ENCODE measurements around the gene HSH2D. TPM values are rescaled to one million over a fixed set of nuclear protein-coding genes. Genes with fewer than 3 reads are reported as not detected.

Gene HSH2D
- total and polyA plus RNA-seq, 2 of the 13 experiments (the other 11 are each of a cell fraction or from before 2014, with no cell fraction given): 0.69 to 3.2 TPM

DNA sequence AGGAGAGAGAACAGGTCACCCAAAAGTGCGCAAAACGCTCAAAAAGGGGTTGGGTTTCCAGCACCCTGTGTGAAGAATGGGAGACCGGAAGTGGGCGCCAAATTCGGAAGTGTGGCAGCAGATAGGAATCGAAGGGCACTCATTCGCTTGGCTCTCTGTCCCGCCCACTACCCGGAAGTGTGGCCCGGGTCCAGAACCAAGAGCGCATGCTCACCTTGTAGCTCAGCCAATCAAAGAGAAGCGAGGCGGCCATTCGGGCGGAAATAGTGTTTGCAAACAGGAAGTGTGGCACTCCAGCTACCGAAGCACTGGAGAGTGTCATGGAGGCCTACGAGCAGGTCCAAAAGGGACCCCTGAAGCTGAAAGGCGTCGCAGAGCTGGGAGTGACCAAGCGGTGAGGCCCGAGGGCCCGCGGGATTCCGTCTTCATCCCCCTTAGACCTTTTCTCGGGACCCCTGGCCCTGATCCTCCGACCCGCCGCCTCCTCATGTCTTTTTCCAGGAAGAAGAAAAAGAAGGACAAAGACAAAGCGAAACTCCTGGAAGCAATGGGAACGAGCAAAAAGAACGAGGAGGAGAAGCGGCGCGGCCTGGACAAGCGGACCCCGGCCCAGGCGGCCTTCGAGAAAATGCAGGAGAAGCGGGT lies 41.8 kb downstream of the HSH2D start, which contains the start of gene FAM32A (continued):
- TF ChIP-seq, protein P1, sequence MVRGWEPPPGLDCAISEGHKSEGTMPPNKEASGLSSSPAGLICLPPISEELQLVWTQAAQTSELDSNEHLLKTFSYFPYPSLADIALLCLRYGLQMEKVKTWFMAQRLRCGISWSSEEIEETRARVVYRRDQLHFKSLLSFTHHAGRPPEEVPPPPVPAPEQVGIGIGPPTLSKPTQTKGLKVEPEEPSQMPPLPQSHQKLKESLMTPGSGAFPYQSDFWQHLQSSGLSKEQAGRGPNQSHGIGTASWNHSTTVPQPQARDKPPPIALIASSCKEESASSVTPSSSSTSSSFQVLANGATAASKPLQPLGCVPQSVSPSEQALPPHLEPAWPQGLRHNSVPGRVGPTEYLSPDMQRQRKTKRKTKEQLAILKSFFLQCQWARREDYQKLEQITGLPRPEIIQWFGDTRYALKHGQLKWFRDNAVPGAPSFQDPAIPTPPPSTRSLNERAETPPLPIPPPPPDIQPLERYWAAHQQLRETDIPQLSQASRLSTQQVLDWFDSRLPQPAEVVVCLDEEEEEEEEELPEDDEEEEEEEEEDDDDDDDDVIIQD (CRISPR knock-in tag; IDR thresholded peaks at IDR 0.05; ENCODE audit: low read depth): peak; percentile 18; the same call in 1 of the 2 replicates
- TF ChIP-seq, protein P2, sequence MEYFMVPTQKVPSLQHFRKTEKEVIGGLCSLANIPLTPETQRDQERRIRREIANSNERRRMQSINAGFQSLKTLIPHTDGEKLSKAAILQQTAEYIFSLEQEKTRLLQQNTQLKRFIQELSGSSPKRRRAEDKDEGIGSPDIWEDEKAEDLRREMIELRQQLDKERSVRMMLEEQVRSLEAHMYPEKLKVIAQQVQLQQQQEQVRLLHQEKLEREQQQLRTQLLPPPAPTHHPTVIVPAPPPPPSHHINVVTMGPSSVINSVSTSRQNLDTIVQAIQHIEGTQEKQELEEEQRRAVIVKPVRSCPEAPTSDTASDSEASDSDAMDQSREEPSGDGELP (IDR thresholded peaks at IDR 0.05; ENCODE audit: borderline replicate concordance, low read depth): no peak
- TF ChIP-seq ZNF446 (CRISPR knock-in tag; IDR thresholded peaks at IDR 0.05): no peak
- TF ChIP-seq, protein P3, sequence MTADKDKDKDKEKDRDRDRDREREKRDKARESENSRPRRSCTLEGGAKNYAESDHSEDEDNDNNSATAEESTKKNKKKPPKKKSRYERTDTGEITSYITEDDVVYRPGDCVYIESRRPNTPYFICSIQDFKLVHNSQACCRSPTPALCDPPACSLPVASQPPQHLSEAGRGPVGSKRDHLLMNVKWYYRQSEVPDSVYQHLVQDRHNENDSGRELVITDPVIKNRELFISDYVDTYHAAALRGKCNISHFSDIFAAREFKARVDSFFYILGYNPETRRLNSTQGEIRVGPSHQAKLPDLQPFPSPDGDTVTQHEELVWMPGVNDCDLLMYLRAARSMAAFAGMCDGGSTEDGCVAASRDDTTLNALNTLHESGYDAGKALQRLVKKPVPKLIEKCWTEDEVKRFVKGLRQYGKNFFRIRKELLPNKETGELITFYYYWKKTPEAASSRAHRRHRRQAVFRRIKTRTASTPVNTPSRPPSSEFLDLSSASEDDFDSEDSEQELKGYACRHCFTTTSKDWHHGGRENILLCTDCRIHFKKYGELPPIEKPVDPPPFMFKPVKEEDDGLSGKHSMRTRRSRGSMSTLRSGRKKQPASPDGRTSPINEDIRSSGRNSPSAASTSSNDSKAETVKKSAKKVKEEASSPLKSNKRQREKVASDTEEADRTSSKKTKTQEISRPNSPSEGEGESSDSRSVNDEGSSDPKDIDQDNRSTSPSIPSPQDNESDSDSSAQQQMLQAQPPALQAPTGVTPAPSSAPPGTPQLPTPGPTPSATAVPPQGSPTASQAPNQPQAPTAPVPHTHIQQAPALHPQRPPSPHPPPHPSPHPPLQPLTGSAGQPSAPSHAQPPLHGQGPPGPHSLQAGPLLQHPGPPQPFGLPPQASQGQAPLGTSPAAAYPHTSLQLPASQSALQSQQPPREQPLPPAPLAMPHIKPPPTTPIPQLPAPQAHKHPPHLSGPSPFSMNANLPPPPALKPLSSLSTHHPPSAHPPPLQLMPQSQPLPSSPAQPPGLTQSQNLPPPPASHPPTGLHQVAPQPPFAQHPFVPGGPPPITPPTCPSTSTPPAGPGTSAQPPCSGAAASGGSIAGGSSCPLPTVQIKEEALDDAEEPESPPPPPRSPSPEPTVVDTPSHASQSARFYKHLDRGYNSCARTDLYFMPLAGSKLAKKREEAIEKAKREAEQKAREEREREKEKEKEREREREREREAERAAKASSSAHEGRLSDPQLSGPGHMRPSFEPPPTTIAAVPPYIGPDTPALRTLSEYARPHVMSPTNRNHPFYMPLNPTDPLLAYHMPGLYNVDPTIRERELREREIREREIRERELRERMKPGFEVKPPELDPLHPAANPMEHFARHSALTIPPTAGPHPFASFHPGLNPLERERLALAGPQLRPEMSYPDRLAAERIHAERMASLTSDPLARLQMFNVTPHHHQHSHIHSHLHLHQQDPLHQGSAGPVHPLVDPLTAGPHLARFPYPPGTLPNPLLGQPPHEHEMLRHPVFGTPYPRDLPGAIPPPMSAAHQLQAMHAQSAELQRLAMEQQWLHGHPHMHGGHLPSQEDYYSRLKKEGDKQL (CRISPR knock-in tag; IDR thresholded peaks at IDR 0.05; ENCODE audit: low read depth): no peak
- TF ChIP-seq, protein P4, sequence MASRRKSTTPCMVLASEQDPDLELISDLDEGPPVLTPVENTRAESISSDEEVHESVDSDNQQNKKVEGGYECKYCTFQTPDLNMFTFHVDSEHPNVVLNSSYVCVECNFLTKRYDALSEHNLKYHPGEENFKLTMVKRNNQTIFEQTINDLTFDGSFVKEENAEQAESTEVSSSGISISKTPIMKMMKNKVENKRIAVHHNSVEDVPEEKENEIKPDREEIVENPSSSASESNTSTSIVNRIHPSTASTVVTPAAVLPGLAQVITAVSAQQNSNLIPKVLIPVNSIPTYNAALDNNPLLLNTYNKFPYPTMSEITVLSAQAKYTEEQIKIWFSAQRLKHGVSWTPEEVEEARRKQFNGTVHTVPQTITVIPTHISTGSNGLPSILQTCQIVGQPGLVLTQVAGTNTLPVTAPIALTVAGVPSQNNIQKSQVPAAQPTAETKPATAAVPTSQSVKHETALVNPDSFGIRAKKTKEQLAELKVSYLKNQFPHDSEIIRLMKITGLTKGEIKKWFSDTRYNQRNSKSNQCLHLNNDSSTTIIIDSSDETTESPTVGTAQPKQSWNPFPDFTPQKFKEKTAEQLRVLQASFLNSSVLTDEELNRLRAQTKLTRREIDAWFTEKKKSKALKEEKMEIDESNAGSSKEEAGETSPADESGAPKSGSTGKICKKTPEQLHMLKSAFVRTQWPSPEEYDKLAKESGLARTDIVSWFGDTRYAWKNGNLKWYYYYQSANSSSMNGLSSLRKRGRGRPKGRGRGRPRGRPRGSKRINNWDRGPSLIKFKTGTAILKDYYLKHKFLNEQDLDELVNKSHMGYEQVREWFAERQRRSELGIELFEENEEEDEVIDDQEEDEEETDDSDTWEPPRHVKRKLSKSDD (CRISPR knock-in tag; IDR thresholded peaks at IDR 0.05; ENCODE audit: low read depth): no peak
- TF ChIP-seq, protein P5, sequence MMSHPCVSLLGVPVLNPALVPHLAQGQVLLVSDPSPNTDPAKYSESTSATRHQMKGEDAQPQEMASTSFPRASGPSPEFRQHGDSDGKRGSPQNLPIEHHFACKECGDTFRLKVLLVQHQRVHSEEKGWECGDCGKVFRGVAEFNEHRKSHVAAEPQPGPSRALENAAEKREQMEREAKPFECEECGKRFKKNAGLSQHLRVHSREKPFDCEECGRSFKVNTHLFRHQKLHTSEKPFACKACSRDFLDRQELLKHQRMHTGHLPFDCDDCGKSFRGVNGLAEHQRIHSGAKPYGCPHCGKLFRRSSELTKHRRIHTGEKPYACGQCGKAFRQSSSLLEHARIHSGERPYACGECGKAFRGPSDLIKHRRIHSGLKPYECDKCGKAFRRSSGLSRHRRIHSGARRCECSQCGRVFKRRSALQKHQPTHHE (CRISPR knock-in tag; IDR thresholded peaks at IDR 0.05; ENCODE audit: borderline replicate concordance): peak; percentile 28; the same call in 1 of the 2 replicates
- TF ChIP-seq, protein P6, sequence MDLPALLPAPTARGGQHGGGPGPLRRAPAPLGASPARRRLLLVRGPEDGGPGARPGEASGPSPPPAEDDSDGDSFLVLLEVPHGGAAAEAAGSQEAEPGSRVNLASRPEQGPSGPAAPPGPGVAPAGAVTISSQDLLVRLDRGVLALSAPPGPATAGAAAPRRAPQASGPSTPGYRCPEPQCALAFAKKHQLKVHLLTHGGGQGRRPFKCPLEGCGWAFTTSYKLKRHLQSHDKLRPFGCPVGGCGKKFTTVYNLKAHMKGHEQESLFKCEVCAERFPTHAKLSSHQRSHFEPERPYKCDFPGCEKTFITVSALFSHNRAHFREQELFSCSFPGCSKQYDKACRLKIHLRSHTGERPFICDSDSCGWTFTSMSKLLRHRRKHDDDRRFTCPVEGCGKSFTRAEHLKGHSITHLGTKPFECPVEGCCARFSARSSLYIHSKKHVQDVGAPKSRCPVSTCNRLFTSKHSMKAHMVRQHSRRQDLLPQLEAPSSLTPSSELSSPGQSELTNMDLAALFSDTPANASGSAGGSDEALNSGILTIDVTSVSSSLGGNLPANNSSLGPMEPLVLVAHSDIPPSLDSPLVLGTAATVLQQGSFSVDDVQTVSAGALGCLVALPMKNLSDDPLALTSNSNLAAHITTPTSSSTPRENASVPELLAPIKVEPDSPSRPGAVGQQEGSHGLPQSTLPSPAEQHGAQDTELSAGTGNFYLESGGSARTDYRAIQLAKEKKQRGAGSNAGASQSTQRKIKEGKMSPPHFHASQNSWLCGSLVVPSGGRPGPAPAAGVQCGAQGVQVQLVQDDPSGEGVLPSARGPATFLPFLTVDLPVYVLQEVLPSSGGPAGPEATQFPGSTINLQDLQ (CRISPR knock-in tag; IDR thresholded peaks at IDR 0.05): no peak
- TF ChIP-seq ATF7 (IDR thresholded peaks at IDR 0.05): no peak
- no peak for TF ChIP-seq ATF7 (CRISPR knock-in tag; IDR thresholded peaks at IDR 0.05)
- TF ChIP-seq, protein P7, sequence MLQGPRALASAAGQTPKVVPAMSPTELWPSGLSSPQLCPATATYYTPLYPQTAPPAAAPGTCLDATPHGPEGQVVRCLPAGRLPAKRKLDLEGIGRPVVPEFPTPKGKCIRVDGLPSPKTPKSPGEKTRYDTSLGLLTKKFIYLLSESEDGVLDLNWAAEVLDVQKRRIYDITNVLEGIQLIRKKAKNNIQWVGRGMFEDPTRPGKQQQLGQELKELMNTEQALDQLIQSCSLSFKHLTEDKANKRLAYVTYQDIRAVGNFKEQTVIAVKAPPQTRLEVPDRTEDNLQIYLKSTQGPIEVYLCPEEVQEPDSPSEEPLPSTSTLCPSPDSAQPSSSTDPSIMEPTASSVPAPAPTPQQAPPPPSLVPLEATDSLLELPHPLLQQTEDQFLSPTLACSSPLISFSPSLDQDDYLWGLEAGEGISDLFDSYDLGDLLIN (CRISPR knock-in tag; IDR thresholded peaks at IDR 0.05; ENCODE audit: borderline replicate concordance): no peak
- TF ChIP-seq SRSF4 (IDR thresholded peaks at IDR 0.05; ENCODE audit: low read depth, low read length, poor library complexity, severe bottlenecking): no peak
